SKM-1 treated with dmso at 0.1 percent for 144 hours (cell line): Measurements from ENCODE around the gene KLK5.

Experiments used
- DNase-seq: peaks from one replicate; lab custom pipeline; 2025; ENCODE audit not compliant: unreplicated experiment; lab: John Stamatoyannopoulos, UW

KLK5 gene

GRCh38 chr19:50894478-50895356 lies 58.1 kb downstream of the KLK5 start:
- no peak for DNase-seq
